Gastroesophageal sphincter (tissue), 3 donors: ENCODE results near the gene SLC1A6.

Experiments
- CTCF ChIP-seq, 4 experiments: fragments of 200-600 bp in 2 of 4; fragments of 450-650 bp in 2 of 4; sonication (generic) in 1 of 4; IDR thresholded peaks; one replicate each; pipeline ENCODE4 v1.5.1; 2017 to 2019; ENCODE audit warnings: antibody characterized with exemption in 4 of 4, mild to moderate bottlenecking in 2 of 4, moderate library complexity in 2 of 4
- EP300 ChIP-seq: sonication (generic); formaldehyde crosslinking; IDR thresholded peaks from one replicate; pipeline ENCODE4 v1.6.1; 2017; ENCODE audit warnings: antibody characterized with exemption, mild to moderate bottlenecking
- POLR2A ChIP-seq, 2 donors: fragments of 450-650 bp; IDR thresholded peaks; one replicate each; pipeline ENCODE4 v1.6.1; 2017; ENCODE audit warnings: antibody characterized with exemption in 2 of 2, mild to moderate bottlenecking in 2 of 2, moderate library complexity in 1 of 2
- POLR2AphosphoS5 ChIP-seq: sonication (generic); formaldehyde crosslinking; IDR thresholded peaks from one replicate; pipeline ENCODE4 v1.6.1; 2017; ENCODE audit warnings: antibody characterized with exemption

GRCh38 chr19:14974488-14974887 is 5.2 kb downstream of the SLC1A6 start:
- TF ChIP-seq POLR2A (IDR thresholded peaks at IDR 0.05): no peak
- TF ChIP-seq CTCF (IDR thresholded peaks at IDR 0.05): no peak
- no peak for TF ChIP-seq POLR2AphosphoS5
- no peak for TF ChIP-seq EP300
